HepG2 (cell line): Measurements from ENCODE around the gene C1R. TPM values are rescaled to one million over a fixed set of nuclear protein-coding genes. Genes with fewer than 3 reads are reported as not detected.
A peak's percentile ranks its signal among the peaks of the same experiment; 100 is the strongest.

Source experiments
- ATF7 ChIP-seq, 2 experiments: fragments of 450-650 bp in 1 of 2; sonication (generic) in 1 of 2; formaldehyde crosslinking in 1 of 2; IDR thresholded peaks; 2 replicates each; pipeline versions ENCODE4 v1.4.0 to v1.6.1; 2016 to 2020; ENCODE audit warnings: antibody characterized with exemption in 1 of 2, mild to moderate bottlenecking in 1 of 2, missing genetic modification reagents in 1 of 2
- DNMT1 ChIP-seq: sonication (generic); formaldehyde crosslinking; IDR thresholded peaks from 2 replicates; pipeline ENCODE4 v1.5.1; 2020; ENCODE audit warnings: mild to moderate bottlenecking, missing genetic modification reagents
- NCOA5 ChIP-seq: sonication (generic); formaldehyde crosslinking; IDR thresholded peaks from 2 replicates; pipeline ENCODE4 v1.4.0; 2020; ENCODE audit warnings: missing genetic modification reagents
- NFIB ChIP-seq: sonication (generic); formaldehyde crosslinking; IDR thresholded peaks from 2 replicates; pipeline ENCODE4 v1.9.0; 2021; ENCODE audit warnings: missing genetic modification reagents, mild to moderate bottlenecking, borderline replicate concordance
- NR2C2 ChIP-seq: sonication (generic); formaldehyde crosslinking; IDR thresholded peaks from 2 replicates; pipeline ENCODE4 v1.4.0; 2020; ENCODE audit warnings: missing genetic modification reagents, mild to moderate bottlenecking, moderate library complexity, borderline replicate concordance
- SMARCC2 ChIP-seq: fragments of 450-650 bp; IDR thresholded peaks from 2 replicates; pipeline ENCODE4 v1.6.1; 2017; ENCODE audit warnings: antibody characterized with exemption, mild to moderate bottlenecking
- SNAPC4 ChIP-seq: sonication (generic); formaldehyde crosslinking; IDR thresholded peaks from 2 replicates; pipeline ENCODE4 v1.4.0; 2020; ENCODE audit warnings: mild to moderate bottlenecking, missing genetic modification reagents
- SP2 ChIP-seq: sonication (generic); formaldehyde crosslinking; IDR thresholded peaks from 2 replicates; pipeline ENCODE4 v1.5.1; 2020; ENCODE audit warnings: mild to moderate bottlenecking, missing genetic modification reagents
- ZFP1 ChIP-seq: IDR thresholded peaks from 2 replicates; pipeline ENCODE4 v1.6.1; 2016
- ZHX2 ChIP-seq, 2 experiments: sonication (generic) in 1 of 2; formaldehyde crosslinking in 1 of 2; IDR thresholded peaks; 2 replicates each; pipeline versions ENCODE4 v1.6.1 to v1.9.0; 2014 to 2022; ENCODE audit warnings: antibody characterized with exemption in 1 of 2, borderline replicate concordance in 1 of 2, inconsistent platforms in 1 of 2, low read depth in 1 of 2, missing genetic modification reagents in 1 of 2
- ZKSCAN8 ChIP-seq: IDR thresholded peaks from 2 replicates; pipeline ENCODE4 v1.6.1; 2016; ENCODE audit warnings: borderline replicate concordance, missing genetic modification reagents, missing compliant biosample characterization
- ZNF234 ChIP-seq: sonication (generic); formaldehyde crosslinking; conservative IDR thresholded peaks from 2 replicates; pipeline ENCODE4 v1.5.1; 2020; ENCODE audit warnings: mild to moderate bottlenecking, missing genetic modification reagents
- ZNF30 ChIP-seq: sonication (generic); formaldehyde crosslinking; IDR thresholded peaks from 2 replicates; pipeline ENCODE4 v1.5.0; 2020; ENCODE audit warnings: mild to moderate bottlenecking, missing genetic modification reagents
- ZNF382 ChIP-seq: sonication (generic); formaldehyde crosslinking; IDR thresholded peaks from 2 replicates; pipeline ENCODE4 v1.5.0; 2020; ENCODE audit warnings: missing genetic modification reagents, mild to moderate bottlenecking, borderline replicate concordance
- ZNF713 ChIP-seq: sonication (generic); formaldehyde crosslinking; IDR thresholded peaks from 2 replicates; pipeline ENCODE4 v1.4.0; 2020; ENCODE audit warnings: mild to moderate bottlenecking, missing genetic modification reagents
- ZUFSP ChIP-seq: sonication (generic); formaldehyde crosslinking; IDR thresholded peaks from 2 replicates; pipeline ENCODE4 v1.9.0; 2021; ENCODE audit warnings: missing genetic modification reagents, mild to moderate bottlenecking, borderline replicate concordance
- polyA plus RNA-seq, 8 experiments: library from polyadenylated mRNA; depleted of rRNA in 3 of 8; stranded (reverse) in 7 of 8; unstranded in 1 of 8; fragments of >200 nt; fragmentation: Illumina TruSeq in 4 of 8; extraction: Trizol in 4 of 8; gene quantifications; 2 replicates each; pipeline versions ENCODE4 v1.2.1 to v1.2.3, GENCODE V29; 2011 to 2016; ENCODE audit warnings: low read depth in 4 of 8, missing spikeins in 1 of 8, mixed read lengths in 1 of 8; ENCODE audit not compliant: insufficient read depth in 1 of 8
- total RNA-seq, 5 experiments: library from RNA; depleted of rRNA; stranded (reverse); fragments of >200 nt; fragmentation: Illumina TruSeq; extraction: Trizol; gene quantifications; 2 replicates each; pipeline ENCODE4 v1.2.3, GENCODE V29; 2016; ENCODE audit warnings: low read depth in 1 of 5

C1R gene
- total and polyA plus RNA-seq, 2 of the 13 experiments (the other 11 are each of a cell fraction or from before 2014, with no cell fraction given): 3.5 to 6.5 TPM

GRCh38 chr12:7123806-7124522 is 31.7 kb upstream of the C1R start (continued):
- TF ChIP-seq ZHX2 (IDR thresholded peaks at IDR 0.05; ENCODE audit: low read depth) (no peak), ZHX2 (CRISPR knock-in tag; IDR thresholded peaks at IDR 0.05; ENCODE audit: borderline replicate concordance) (no peak), ZNF713 (CRISPR knock-in tag) (no peak), DNMT1 (CRISPR knock-in tag) (no peak), ZNF234 (CRISPR knock-in tag) (no peak), ZUFSP (no peak), SMARCC2 (no peak), ZKSCAN8 (CRISPR knock-in tag) (0 out of 2 replicates have a peak, but pooled peaks have one; percentile 18), ZFP1 (no peak), SP2 (no peak), NFIB (no peak), SNAPC4 (CRISPR knock-in tag) (no peak), ZNF30 (CRISPR knock-in tag) (no peak), NR2C2 (CRISPR knock-in tag) (peak; percentile 87), NCOA5 (no peak), ZNF382 (CRISPR knock-in tag) (no peak), ATF7 (IDR thresholded peaks at IDR 0.05) (0 out of 2 replicates have a peak, but pooled peaks have one; percentile 7), ATF7 (CRISPR knock-in tag; IDR thresholded peaks at IDR 0.05) (peak; percentile 57; the same call in 1 of the 2 replicates)
